IPS DF 6.9 (cell line): ENCODE results near the gene CNST.

Experiments
- DNase-seq: peaks from one replicate; pipeline ENCODE4 v3.0.0-alpha.2; 2013; ENCODE audit warnings: low read depth, low spot score
- H3K27ac ChIP-seq: one replicate; pipeline ENCODE4 v1.5.1; 2013; ENCODE audit warnings: low read length, control low read depth
- H3K27me3 ChIP-seq: 2 replicates; pipeline ENCODE4 v1.6.1; 2013; ENCODE audit warnings: mild to moderate bottlenecking, low read length; ENCODE audit not compliant: control insufficient read depth, insufficient read depth
- H3K36me3 ChIP-seq: 2 replicates; pipeline ENCODE4 v1.6.1; 2013; ENCODE audit warnings: low read length; ENCODE audit not compliant: control insufficient read depth, insufficient read depth
- H3K4me1 ChIP-seq: 2 replicates; pipeline ENCODE4 v1.6.1; 2013; ENCODE audit warnings: low read length; ENCODE audit not compliant: control insufficient read depth, insufficient read depth
- H3K4me3 ChIP-seq: 2 replicates; pipeline ENCODE4 v1.5.1; 2013; ENCODE audit warnings: mild to moderate bottlenecking, low read length
- H3K9me3 ChIP-seq: 2 replicates; pipeline ENCODE4 v1.6.1; 2013; ENCODE audit warnings: low read length, inconsistent platforms; ENCODE audit not compliant: control insufficient read depth, insufficient read depth
- WGBS: extraction: QIAGEN DNeasy Blood & Tissue Kit; methylation state at CpG from one replicate; pipeline ENCODE4 v1.1.7; 2013; ENCODE audit warnings: mixed read lengths, missing lambda C conversion rate; ENCODE audit not compliant: insufficient read length, insufficient coverage; 5-methylcytosine and 5-hydroxymethylcytosine counted together

The CNST gene

GRCh38 chr1:246661451-246661850 is 95.2 kb downstream of the CNST start:
- Histone ChIP-seq H3K4me3 (no peak overlapping the region), H3K9me3 (no peaks in the 10 kb centered on the region), H3K27ac (no peak overlapping the region), H3K36me3 (no peaks in the 10 kb centered on the region), H3K27me3 (no peaks in the 10 kb centered on the region), H3K4me1 (no peaks in the 10 kb centered on the region; the same call in 1 of the 2 replicates)
- no peak for DNase-seq
- WGBS, result no CpG with 5 or more reads among the region's 2 CpGs

DNA sequence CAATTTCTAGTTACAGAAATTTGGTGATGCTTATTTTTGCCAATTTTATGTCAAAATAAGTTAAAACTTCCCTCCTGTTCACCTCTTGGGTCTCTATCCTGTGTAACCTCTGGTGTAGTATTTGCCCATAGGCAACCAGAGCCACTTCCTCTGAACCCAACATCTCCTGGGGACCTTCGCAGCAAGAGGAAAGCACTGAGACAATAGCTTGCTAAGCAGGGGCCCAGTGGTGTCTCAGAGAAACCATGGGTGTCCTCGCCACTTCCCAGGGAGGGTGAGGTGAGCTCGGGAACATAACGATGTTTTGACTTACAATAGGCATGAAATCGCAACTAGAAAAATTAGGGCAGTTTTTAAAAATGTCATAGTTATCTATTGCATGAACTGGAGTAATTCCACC is 101.5 kb downstream of the CNST start:
- no peak for DNase-seq
- WGBS, result no CpG with 5 or more reads among the region's 5 CpGs
- Histone ChIP-seq H3K36me3 (no peaks in the 10 kb centered on the region), H3K4me1 (no peaks in the 10 kb centered on the region), H3K27me3 (no peaks in the 10 kb centered on the region), H3K27ac (no peak overlapping the region), H3K9me3 (no peaks in the 10 kb centered on the region), H3K4me3 (no peak overlapping the region)

DNA sequence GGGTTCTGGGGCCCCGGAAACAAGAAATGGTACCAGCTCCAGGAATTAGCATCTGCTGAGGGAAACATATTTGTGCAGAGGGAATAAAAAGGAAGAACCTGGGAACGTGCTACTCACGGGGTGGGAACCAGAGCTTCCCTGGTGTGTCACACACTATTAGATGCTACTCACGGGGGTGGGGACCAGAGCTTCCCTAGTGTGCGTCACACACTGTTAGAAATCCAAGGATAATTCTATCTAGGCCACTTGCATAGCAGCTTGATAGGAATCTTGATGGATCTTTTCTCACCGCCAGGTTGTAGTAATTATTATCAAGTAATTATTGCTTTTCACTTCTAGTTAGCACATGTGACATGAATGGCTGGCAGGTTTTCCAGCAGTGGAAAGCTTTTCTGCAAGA is 103.4 kb downstream of the CNST start:
- Histone ChIP-seq H3K4me1 (no peaks in the 10 kb centered on the region), H3K9me3 (no peaks in the 10 kb centered on the region), H3K4me3 (no peak overlapping the region), H3K27me3 (no peaks in the 10 kb centered on the region), H3K27ac (no peak overlapping the region), H3K36me3 (no peaks in the 10 kb centered on the region)
- WGBS, result no CpG with 5 or more reads among the region's 6 CpGs
- no peak for DNase-seq

DNA sequence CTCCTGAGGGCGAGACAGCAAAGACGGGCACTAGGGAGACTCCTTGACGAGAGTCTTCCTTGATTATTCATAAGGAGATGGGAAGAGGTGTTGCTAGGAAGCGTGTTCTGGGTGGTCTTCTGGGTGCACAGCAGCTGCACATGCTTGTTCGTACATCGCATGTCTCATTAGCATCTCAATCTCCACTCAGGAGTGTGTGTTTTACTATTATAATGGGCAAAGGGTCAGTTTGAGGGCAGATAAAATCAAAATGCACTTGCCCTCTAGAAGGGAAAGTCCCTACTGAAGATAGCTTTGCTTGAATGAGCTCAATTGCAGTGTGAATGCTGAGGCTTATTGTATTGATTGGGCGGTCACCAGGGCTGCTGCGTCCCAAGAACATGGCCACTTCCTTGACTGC is 107.8 kb downstream of the CNST start:
- Histone ChIP-seq H3K9me3 (no peaks in the 10 kb centered on the region), H3K36me3 (no peaks in the 10 kb centered on the region), H3K27ac (no peak overlapping the region), H3K4me1 (no peaks in the 10 kb centered on the region), H3K4me3 (no peak overlapping the region), H3K27me3 (no peaks in the 10 kb centered on the region)
- no CpG with 5 or more reads among the region's 8 CpGs for WGBS
- DNase-seq, result no peak

- DNase-seq, result no peak
- Histone ChIP-seq H3K9me3 (no peaks in the 10 kb centered on the region), H3K4me3 (no peak overlapping the region), H3K36me3 (no peaks in the 10 kb centered on the region), H3K27me3 (no peaks in the 10 kb centered on the region), H3K4me1 (no peaks in the 10 kb centered on the region), H3K27ac (no peak overlapping the region)
- WGBS, result no CpG with 5 or more reads among the region's 2 CpGs
These were observed 111.6 kb downstream of the CNST start for GRCh38 chr1:246677842-246678241.

GRCh38 chr1:246678816-246679793 is 112.8 kb downstream of the CNST start:
- Histone ChIP-seq H3K27me3 (no peaks in the 10 kb centered on the region), H3K27ac (no peak overlapping the region)
- WGBS, result no CpG with 5 or more reads among the region's 18 CpGs

DNA sequence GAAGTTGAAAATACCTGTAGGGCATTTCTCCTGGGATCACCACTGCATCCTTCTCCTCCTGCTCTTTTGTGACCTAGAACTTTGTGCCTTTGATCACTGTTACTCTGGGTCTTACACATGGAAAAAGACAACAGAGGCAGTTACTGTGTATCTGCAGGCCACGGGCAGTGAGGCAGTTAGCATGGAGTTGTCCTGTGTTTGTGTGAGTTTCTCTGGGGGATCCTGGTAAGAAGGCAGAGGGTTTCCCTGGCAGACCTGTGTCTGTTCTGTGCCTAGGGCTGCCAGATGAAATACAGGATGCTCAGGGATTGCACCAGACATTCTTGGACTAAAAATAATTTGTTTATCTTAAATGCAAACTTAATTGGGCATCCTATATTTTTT is 113.5 kb downstream of the CNST start:
- Histone ChIP-seq H3K27ac (no peak overlapping the region), H3K9me3 (no peaks in the 10 kb centered on the region), H3K4me3 (no peak overlapping the region), H3K4me1 (no peaks in the 10 kb centered on the region), H3K36me3 (no peaks in the 10 kb centered on the region), H3K27me3 (no peaks in the 10 kb centered on the region)
- WGBS, result no CpG with 5 or more reads among the region's 1 CpG
- DNase-seq, result no peak

More at GRCh38 chr1:246678816-246679793, 112.8 kb downstream of the CNST start:
- DNase-seq, result no peak
- Histone ChIP-seq H3K4me3 (no peak overlapping the region), H3K4me1 (no peaks in the 10 kb centered on the region), H3K9me3 (no peaks in the 10 kb centered on the region), H3K36me3 (no peaks in the 10 kb centered on the region)

DNA sequence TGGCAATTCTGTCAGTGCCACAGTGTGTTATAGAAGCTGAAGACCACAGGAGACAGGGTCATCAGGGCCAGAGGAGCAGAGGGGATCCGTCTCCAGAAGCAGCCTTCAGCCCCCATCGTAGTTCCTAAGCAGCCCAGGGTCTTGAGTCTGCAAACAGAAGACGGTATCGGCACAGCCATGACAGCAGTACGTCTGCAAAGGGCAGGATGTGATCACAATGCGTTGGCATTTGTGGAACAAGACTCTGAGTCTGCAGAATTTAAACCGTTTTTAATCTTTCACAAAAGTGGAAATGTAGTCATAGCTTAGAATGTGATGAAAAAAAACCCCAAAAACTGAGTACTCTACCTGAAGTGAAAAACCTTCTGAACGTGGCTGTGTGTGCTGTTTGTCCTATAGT is 113.9 kb downstream of the CNST start:
- Histone ChIP-seq H3K4me1 (no peaks in the 10 kb centered on the region), H3K27me3 (no peaks in the 10 kb centered on the region), H3K36me3 (no peaks in the 10 kb centered on the region), H3K9me3 (no peaks in the 10 kb centered on the region), H3K27ac (no peak overlapping the region), H3K4me3 (no peak overlapping the region)
- no peak for DNase-seq
- WGBS, result no CpG with 5 or more reads among the region's 8 CpGs

DNA sequence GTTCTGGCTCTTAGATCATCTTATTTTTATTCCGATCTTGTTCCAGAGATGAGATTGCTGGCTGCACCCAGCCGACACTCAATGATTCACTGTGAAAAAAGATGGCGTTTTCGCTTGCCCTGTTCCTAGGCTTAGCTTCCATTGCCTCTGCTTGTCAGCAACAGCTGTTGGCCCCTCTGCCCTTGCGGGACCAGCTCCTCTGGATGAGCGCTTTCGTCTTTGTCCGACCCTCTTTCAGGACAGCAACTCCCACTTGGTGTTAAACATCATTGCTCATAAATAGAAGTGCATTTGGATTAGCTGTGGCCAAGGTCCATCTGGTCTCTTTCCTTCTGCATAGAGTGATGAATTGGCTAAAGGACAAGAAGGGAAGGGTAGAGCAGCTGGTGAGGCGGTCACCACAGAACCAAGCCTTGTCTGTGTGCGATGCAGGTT is 114.5 kb downstream of the CNST start:
- no peak for DNase-seq
- no peak overlapping the region for H3K4me3 ChIP-seq
- WGBS, result no CpG with 5 or more reads among the region's 10 CpGs
- no peaks in the 10 kb centered on the region for H3K9me3 ChIP-seq
- no peaks in the 10 kb centered on the region for H3K4me1 ChIP-seq
- H3K27ac ChIP-seq, result no peak overlapping the region
- no peaks in the 10 kb centered on the region for H3K27me3 ChIP-seq
- H3K36me3 ChIP-seq, result no peaks in the 10 kb centered on the region

DNA sequence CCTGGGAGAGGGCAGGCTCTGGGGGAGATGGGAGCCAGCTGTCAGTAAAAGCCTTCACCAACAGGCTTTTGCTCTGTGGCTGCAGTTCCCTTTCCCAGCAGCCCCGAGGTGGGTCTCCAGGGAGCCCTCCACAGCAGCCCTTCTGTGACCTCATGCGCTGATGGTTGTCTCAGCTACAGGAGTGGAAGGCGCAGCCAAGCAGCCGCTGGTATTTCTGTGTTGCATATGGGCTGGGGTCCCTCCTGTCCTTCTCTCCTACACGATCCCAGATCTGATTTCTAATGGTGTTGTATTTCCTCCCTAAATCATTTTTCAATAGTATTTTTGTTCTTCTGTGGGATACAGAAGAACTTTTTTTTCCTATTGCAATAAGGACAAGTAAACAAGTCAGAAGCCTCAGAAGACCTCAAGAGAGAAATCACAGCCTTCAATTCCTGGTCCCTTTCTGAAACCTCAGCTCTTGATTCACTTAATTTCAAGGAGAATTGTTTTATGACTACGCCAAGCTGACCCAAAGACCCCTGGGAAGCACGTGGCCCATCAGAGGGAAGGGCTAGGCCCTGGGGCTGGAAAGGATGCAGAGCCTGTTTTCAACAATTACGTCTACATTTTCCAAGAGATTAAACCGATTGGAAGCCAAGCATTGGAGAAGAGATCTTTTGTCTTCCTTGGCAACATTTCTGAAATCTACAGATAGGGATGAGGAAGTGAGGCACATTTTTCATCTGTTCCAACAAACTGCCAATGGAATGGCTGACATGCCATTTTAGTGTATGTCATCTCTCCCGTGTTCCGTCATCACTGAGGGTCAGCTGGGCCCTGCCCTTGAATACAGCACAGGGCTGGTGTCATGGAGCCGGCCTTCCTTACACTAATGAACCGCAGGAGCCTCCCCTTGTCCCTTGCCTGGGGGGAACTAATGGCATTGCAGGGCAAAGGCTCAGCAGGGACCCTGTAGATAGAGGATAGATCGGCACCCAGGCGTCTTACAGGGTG is 115.9 kb downstream of the CNST start:
- DNase-seq, result no peak
- Histone ChIP-seq H3K4me3 (no peak overlapping the region), H3K27ac (no peak overlapping the region), H3K27me3 (no peaks in the 10 kb centered on the region), H3K36me3 (no peaks in the 10 kb centered on the region), H3K4me1 (no peaks in the 10 kb centered on the region), H3K9me3 (no peaks in the 10 kb centered on the region)
- WGBS, result no CpG with 5 or more reads among the region's 15 CpGs
